ENCODE measurements around the gene CACNA1I.

DNA sequence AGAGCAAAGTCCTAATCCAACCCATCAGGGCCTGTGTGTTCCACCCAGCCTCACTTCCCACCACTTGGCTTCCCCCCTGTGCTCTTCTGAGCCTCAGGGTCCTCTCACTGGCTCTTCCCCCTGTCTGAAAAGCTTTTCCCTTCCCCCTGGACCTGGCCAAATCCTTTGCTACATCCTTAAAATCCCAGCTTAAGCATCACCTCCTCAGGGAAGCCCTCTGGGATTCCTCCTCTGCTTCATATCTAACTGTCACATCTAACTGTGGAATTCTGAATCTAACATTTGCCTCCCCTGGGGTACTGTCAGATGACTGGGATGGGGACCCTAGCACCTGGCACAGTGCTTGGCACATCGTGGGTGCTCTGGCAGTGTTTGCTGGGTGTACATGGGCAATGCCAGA, 985 bp downstream of the CACNA1I start:
- TF ChIP-seq POLR2AphosphoS5 (IDR thresholded peaks at IDR 0.05) = no peak
- no peak for TF ChIP-seq CTCF (IDR thresholded peaks at IDR 0.05)
